Stimulated activated CD4-positive, alpha-beta T cell treated with anti-CD3 and anti-CD28 coated beads, Interleukin-15, amount 100 ng/mL, for 24 hours (primary cell): ENCODE measurements around the gene NAA15.
"Not testable (repeated sequence)": the region's sequence is repeated elsewhere in the genome, so short reads cannot be mapped to it uniquely, and the experiment has no call there.

Source experiments
- DNase-seq: peaks from one replicate; pipeline ENCODE4 v3.0.0-alpha.2; 2020

NAA15 gene

GRCh38 chr4:139453371-139454110 lies 152.2 kb downstream of the NAA15 start:
- DNase-seq: peak; percentile 98

GRCh38 chr4:139454111-139455045 lies 153.1 kb downstream of the NAA15 start, which contains the start of gene RAB33B:
RAB33B (plus strand) TSS chr4:139454121; CDS start chr4:139454196, 75 bp downstream.
- DNase-seq: no peak

GRCh38 chr4:139455126-139455538 lies 153.8 kb downstream of the NAA15 start:
- no peak for DNase-seq

GRCh38 chr4:139457318-139457717 lies 156.0 kb downstream of the NAA15 start:
- DNase-seq: no peak

GRCh38 chr4:139458543-139458942 lies 157.2 kb downstream of the NAA15 start:
- DNase-seq: no peak

- no peak for DNase-seq
Measured at GRCh38 chr4:139458999-139459398, 157.7 kb downstream of the NAA15 start.

- no peak for DNase-seq
Measured at GRCh38 chr4:139460565-139460964, 159.3 kb downstream of the NAA15 start.

GRCh38 chr4:139461022-139461628 lies 159.8 kb downstream of the NAA15 start:
- no peak for DNase-seq

GRCh38 chr4:139464512-139464911 lies 163.2 kb downstream of the NAA15 start:
- DNase-seq: not testable (repeated sequence)

GRCh38 chr4:139465922-139466321 lies 164.6 kb downstream of the NAA15 start:
- no peak for DNase-seq

GRCh38 chr4:139468756-139469155 lies 167.5 kb downstream of the NAA15 start:
- not testable (repeated sequence) for DNase-seq

- DNase-seq: no peak
Measured at GRCh38 chr4:139469216-139469615, 167.9 kb downstream of the NAA15 start.
